PFSK-1 (cell line): Measurements from ENCODE around the gene PGP.

ENCODE experiments used
- POLR2AphosphoS5 ChIP-seq: IDR thresholded peaks from 2 replicates; pipeline ENCODE4 v1.6.1; 2012; ENCODE audit warnings: low read depth, mild to moderate bottlenecking, control low read depth, low read length, moderate library complexity
- SIN3A ChIP-seq: IDR thresholded peaks from 2 replicates; pipeline ENCODE4 v1.6.1; 2012; ENCODE audit warnings: mild to moderate bottlenecking, low read length, moderate library complexity, borderline replicate concordance; ENCODE audit not compliant: insufficient read depth

- TF ChIP-seq POLR2AphosphoS5 (peak; percentile 38; the same call in 1 of the 2 replicates), SIN3A (no peak)
Measured at GRCh38 chr16:2210386-2211365, 4.0 kb downstream of the PGP start, which contains the start of gene BRICD5.
